Coronary artery (tissue), 2 donors: ENCODE measurements around the gene INAFM2.

ENCODE experiments used
- DNase-seq: peaks from one replicate; pipeline ENCODE4 v3.0.0-alpha.2; 2017; ENCODE audit warnings: low spot score
- H3K27ac ChIP-seq, 2 donors: fragments of 200-600 bp; sonication (generic); one replicate each; pipeline ENCODE4 v1.5.1; 2016 to 2019
- H3K4me3 ChIP-seq: fragments of 200-600 bp; sonication (generic); 2 replicates; pipeline ENCODE4 v1.5.1; 2016; ENCODE audit warnings: mild to moderate bottlenecking, moderate library complexity
- TF ChIP-seq, protein P1 (sequence below): fragments of 200-600 bp; sonication (generic); IDR thresholded peaks from one replicate; pipeline ENCODE4 v1.5.1; 2019; ENCODE audit warnings: antibody characterized with exemption

Gene INAFM2

DNA sequence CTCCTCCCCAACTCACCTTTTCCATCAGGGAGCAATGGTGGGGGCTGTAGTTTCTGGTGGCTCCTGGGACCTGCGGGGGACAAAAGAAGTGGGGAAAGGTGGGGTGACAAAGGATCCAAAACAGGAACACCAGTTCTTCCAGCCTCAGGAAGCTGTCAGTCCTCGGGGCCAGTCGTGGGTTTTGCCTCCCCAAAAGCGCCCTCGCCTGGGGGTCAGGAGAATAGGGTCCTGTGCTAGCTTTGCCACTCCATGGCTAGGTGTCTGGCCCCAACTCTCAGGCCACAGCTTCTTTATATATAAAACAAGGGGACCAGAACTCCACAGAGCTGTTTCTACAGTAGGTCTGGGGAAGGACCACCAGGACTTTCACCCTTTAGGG is 13.2 kb downstream of the INAFM2 start:
- no peak for DNase-seq
- peak overlapping the region; percentile 91 to 98 for H3K27ac ChIP-seq
- no peak overlapping the region for H3K4me3 ChIP-seq
- TF ChIP-seq, protein P1, sequence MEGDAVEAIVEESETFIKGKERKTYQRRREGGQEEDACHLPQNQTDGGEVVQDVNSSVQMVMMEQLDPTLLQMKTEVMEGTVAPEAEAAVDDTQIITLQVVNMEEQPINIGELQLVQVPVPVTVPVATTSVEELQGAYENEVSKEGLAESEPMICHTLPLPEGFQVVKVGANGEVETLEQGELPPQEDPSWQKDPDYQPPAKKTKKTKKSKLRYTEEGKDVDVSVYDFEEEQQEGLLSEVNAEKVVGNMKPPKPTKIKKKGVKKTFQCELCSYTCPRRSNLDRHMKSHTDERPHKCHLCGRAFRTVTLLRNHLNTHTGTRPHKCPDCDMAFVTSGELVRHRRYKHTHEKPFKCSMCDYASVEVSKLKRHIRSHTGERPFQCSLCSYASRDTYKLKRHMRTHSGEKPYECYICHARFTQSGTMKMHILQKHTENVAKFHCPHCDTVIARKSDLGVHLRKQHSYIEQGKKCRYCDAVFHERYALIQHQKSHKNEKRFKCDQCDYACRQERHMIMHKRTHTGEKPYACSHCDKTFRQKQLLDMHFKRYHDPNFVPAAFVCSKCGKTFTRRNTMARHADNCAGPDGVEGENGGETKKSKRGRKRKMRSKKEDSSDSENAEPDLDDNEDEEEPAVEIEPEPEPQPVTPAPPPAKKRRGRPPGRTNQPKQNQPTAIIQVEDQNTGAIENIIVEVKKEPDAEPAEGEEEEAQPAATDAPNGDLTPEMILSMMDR: no peak

DNA sequence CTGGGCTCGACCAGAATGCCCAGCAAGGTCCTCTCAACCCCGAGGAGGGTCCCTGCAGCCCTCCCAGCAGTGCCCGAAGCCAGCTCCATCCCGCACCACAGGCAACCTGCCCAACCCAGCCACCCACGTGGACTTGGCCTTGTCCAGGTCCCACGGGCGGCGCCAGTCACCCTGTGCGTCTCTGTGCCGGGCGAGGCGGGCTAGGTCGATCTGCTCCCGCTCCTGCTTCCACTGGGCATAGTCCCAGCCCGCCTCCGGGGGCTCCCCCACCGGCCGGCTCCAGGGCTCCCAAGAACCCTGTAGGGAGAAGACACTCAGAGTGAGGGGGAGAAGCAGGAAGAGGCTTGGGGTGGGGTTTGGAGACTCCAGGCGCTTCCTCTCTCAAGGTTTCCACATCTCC is 14.1 kb downstream of the INAFM2 start:
- peak overlapping the region; percentile 91 to 98 for H3K27ac ChIP-seq
- H3K4me3 ChIP-seq: peak overlapping the region; percentile 60

DNA sequence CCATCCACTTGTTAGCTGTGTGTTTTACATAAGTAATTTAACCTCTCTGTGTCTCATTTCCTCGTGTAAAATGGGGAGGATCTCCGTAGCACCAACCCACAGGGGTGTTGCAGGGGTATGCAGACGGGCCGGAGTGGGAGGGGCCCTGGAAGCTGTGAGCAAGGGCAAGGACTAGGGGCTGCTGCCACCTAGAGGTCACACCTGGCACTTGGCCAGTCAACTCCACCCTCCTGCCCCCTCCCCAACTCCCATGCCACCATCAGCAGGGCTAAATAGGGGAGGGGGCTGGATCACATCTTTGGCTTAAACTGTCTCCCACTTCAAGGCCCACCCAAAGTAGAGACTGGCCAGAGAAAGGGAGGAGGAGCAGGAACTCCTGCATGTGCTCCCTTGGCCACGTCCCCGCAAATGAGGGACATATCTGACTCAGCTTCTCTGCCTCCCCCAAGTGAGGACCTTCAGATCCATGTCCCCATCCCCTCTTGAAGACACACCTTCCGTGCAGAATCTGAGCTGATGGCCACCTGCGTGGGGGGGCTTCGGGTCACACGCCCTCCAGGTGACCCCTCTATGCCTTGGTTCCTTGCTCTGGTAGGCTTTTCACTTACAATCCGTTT is 14.7 kb downstream of the INAFM2 start:
- peak; percentile 83 for DNase-seq
- Histone ChIP-seq H3K27ac (peak overlapping the region; percentile 91 to 98), H3K4me3 (peak overlapping the region; percentile 60)
- TF ChIP-seq, protein P1: peak; percentile 31

More for the DNA sequence above, 14.1 kb downstream of the INAFM2 start:
- no peak for DNase-seq
- TF ChIP-seq, protein P1: no peak

DNA sequence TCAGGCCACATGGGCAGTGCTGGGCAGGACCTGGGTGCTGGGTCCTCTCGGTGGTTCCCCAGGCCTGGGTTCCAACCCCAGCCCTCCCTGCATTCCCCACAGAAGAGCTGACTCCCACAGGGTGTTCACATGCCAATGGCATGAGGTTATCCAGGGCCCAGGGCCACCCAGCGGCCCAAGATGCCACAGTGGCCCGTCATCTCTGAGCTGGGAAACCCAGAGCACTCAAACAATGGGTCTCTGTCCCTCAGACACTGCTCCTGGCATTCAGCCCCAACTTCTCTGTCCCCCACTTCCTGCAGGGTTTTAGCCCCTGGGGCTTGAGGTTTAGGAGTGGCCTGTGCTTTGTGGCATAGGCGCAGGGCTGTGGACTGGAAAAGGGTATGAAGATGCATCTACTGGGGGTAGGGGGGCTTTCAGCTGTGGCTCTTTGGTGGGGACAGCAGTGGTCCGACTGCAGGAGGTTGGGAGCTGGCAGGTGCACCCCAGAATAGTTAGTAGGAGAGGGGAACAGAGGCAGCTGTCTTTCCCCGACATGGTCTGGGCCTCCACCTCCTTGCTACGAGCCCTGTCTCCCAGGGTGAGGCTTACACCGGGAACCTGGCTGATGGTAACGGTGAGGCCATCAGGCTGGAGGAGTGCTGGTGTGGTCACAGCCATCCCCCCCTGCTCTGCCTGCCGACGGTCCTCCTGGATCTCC is 15.6 kb downstream of the INAFM2 start:
- peak overlapping the region; percentile 60 for H3K4me3 ChIP-seq
- peak overlapping the region; percentile 91 to 98 for H3K27ac ChIP-seq
- peak; percentile 84 for DNase-seq
- TF ChIP-seq, protein P1: no peak

DNA sequence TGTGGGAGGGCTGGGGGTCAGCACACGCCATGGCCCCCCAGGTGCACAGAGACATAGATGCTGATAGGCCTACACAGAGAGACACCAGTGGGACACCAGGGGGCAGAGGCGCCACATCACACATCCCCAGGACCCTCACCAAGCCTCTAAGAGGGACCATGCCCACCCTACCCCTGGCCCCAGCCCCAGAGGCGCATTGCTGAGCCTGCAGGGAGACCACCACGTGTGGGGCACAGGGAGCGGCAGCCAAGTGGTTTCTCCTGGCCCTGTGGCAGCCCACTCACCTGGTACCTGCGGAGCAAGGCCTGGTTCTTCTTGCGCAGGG is 16.1 kb downstream of the INAFM2 start:
- DNase-seq: no peak
- TF ChIP-seq, protein P1: no peak
- H3K27ac ChIP-seq: peak overlapping the region; percentile 91 to 98
- peak overlapping the region; percentile 60 for H3K4me3 ChIP-seq

DNA sequence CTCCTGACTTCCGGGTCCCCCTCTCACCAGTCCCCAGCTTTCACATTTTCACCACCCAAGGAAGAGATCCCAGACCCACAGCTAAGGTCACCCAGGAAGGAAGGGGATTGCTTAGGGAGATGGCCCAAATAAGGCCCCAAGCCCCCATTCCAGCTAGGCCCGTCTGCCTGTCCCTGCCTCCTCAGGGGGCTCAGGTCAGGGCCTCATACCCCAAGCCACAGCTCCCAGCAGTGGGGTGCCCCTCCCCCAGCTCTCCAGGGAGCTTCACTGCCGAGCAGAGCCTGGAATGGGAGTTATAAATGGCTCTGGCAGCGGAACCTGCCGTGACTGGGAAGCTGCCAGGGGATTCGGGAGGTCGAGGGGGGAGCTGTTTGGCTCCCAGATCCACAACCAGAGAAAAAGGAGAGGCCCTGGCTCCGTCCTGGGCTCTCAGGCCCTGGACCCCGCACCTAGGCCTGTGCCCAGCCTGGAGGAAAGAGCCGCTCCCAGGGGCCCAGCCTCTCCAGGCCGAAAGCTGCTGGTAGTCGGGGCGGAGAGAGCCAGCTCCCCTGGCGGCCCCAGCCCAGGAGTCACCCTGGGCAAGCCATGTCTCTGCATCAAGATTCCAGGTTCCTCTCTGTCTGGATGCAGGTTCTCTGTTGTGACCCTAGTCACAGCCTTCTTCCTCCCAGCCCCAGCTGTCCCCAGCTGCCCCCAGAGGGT is 16.7 kb downstream of the INAFM2 start:
- peak; percentile 92 for DNase-seq
- Histone ChIP-seq H3K4me3 (peak overlapping the region; percentile 60), H3K27ac (peak overlapping the region; percentile 91 to 98)
- TF ChIP-seq, protein P1: no peak
